ENCODE data around the gene RPS6KC1.

- TF ChIP-seq CTCF (IDR thresholded peaks at IDR 0.05) (no peak), POLR2A (IDR thresholded peaks at IDR 0.05) (no peak), POLR2AphosphoS5 (IDR thresholded peaks at IDR 0.05) (no peak)
Measured at GRCh38 chr1:213211201-213211600, 160.2 kb downstream of the RPS6KC1 start.

Data from sigmoid colon (tissue), 4 donors.